ENCODE data around the gene MYLK4. TPM values are rescaled to one million over a fixed set of nuclear protein-coding genes. Genes with fewer than 3 reads are reported as not detected.

Gene MYLK4
- polyA plus RNA-seq, 1 donor from 2014 or later: 1.3 TPM

DNA sequence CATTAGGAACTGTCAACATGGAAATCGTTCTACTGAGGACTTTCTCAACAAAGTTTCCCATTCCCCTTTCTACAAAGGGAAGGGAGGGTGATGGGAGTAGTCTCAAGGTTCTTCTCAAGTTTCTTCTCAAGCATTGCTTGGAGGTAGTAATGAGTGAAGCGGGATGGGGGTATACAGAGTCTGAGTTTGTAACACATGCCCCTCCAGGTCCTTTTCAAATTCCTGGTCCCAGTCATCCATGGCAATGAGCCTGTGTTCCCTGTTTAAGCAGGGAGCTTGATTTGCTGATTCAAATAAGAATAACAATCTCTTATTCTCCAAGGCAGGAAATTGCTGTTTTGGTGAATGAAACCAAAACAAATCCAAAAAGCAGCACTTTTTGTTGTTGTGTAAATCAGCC is 45.5 kb downstream of the MYLK4 start:
- Histone ChIP-seq H2AFZ (ENCODE audit: low read depth, low read length) (no peak overlapping the region), H3K79me2 (replicated peaks; ENCODE audit: insufficient read depth, low read length) (no peaks in the 10 kb centered on the region), H3K27me3 (ENCODE audit: insufficient read depth, low read depth, low read length) (no peaks in the 10 kb centered on the region), H4K20me1 (ENCODE audit: insufficient read depth) (no peaks in the 10 kb centered on the region), H3K9me2 (ENCODE audit: insufficient read depth, low read length) (no peaks in the 10 kb centered on the region), H3F3A (ENCODE audit: insufficient read depth, low read length, poor library complexity, severe bottlenecking) (no peaks in the 10 kb centered on the region), H3K9ac (ENCODE audit: low read length) (no peak overlapping the region), H3K4me3 (ENCODE audit: low read length) (no peak overlapping the region), H3K9me3 (ENCODE audit: low read length) (no peaks in the 10 kb centered on the region), H3K36me3 (ENCODE audit: insufficient read depth, low read length) (no peaks in the 10 kb centered on the region), H3K4me2 (ENCODE audit: low read length) (no peak overlapping the region), H3K27ac (ENCODE audit: low read length) (no peak overlapping the region)
- TF ChIP-seq, protein P1, sequence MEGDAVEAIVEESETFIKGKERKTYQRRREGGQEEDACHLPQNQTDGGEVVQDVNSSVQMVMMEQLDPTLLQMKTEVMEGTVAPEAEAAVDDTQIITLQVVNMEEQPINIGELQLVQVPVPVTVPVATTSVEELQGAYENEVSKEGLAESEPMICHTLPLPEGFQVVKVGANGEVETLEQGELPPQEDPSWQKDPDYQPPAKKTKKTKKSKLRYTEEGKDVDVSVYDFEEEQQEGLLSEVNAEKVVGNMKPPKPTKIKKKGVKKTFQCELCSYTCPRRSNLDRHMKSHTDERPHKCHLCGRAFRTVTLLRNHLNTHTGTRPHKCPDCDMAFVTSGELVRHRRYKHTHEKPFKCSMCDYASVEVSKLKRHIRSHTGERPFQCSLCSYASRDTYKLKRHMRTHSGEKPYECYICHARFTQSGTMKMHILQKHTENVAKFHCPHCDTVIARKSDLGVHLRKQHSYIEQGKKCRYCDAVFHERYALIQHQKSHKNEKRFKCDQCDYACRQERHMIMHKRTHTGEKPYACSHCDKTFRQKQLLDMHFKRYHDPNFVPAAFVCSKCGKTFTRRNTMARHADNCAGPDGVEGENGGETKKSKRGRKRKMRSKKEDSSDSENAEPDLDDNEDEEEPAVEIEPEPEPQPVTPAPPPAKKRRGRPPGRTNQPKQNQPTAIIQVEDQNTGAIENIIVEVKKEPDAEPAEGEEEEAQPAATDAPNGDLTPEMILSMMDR (IDR thresholded peaks at IDR 0.05; ENCODE audit: poor library complexity, severe bottlenecking): no peak
- TF ChIP-seq TAF1 (IDR thresholded peaks at IDR 0.05; ENCODE audit: low read depth) (no peak), POLR2AphosphoS5 (IDR thresholded peaks at IDR 0.05) (no peak), MXI1 (conservative IDR thresholded peaks at IDR 0.05; ENCODE audit: poor library complexity, severe bottlenecking) (no peak), EZH2 (IDR thresholded peaks at IDR 0.05; ENCODE audit: borderline replicate concordance, insufficient read depth, low read length, poor library complexity, severe bottlenecking) (no peak), RAD21 (conservative IDR thresholded peaks at IDR 0.05) (no peak), EP300 (conservative IDR thresholded peaks at IDR 0.05; ENCODE audit: poor library complexity, severe bottlenecking) (no peak), SMC3 (conservative IDR thresholded peaks at IDR 0.05; ENCODE audit: poor library complexity) (no peak)
- TF ChIP-seq, protein P2, sequence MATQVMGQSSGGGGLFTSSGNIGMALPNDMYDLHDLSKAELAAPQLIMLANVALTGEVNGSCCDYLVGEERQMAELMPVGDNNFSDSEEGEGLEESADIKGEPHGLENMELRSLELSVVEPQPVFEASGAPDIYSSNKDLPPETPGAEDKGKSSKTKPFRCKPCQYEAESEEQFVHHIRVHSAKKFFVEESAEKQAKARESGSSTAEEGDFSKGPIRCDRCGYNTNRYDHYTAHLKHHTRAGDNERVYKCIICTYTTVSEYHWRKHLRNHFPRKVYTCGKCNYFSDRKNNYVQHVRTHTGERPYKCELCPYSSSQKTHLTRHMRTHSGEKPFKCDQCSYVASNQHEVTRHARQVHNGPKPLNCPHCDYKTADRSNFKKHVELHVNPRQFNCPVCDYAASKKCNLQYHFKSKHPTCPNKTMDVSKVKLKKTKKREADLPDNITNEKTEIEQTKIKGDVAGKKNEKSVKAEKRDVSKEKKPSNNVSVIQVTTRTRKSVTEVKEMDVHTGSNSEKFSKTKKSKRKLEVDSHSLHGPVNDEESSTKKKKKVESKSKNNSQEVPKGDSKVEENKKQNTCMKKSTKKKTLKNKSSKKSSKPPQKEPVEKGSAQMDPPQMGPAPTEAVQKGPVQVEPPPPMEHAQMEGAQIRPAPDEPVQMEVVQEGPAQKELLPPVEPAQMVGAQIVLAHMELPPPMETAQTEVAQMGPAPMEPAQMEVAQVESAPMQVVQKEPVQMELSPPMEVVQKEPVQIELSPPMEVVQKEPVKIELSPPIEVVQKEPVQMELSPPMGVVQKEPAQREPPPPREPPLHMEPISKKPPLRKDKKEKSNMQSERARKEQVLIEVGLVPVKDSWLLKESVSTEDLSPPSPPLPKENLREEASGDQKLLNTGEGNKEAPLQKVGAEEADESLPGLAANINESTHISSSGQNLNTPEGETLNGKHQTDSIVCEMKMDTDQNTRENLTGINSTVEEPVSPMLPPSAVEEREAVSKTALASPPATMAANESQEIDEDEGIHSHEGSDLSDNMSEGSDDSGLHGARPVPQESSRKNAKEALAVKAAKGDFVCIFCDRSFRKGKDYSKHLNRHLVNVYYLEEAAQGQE (IDR thresholded peaks at IDR 0.05; ENCODE audit: borderline replicate concordance): no peak

DNA sequence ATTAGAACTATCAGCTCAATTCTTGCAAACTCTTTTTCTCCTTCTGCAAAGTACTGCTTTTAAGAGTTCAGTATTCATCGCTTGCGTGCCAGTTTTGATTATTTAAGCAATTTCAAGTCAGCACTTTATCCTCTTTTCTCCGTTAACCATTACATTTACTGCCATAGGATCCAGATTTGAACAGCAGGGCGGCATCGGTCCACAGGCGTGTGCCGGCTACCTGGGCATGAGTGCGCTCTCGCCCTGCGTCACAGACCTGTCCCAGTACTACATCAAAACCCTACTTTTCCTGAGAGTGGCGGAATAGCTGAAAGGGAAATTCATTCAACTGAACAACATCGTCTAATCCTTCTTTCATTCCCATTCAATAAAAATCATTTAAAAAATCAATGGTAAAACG is 53.4 kb downstream of the MYLK4 start:
- Histone ChIP-seq H3K4me3 (ENCODE audit: low read length) (no peak overlapping the region), H3K79me2 (replicated peaks; ENCODE audit: insufficient read depth, low read length) (no peaks in the 10 kb centered on the region), H3K27ac (ENCODE audit: low read length) (no peak overlapping the region), H3F3A (ENCODE audit: insufficient read depth, low read length, poor library complexity, severe bottlenecking) (no peaks in the 10 kb centered on the region), H3K27me3 (ENCODE audit: insufficient read depth, low read depth, low read length) (no peaks in the 10 kb centered on the region), H2AFZ (ENCODE audit: low read depth, low read length) (no peak overlapping the region), H3K4me2 (ENCODE audit: low read length) (no peak overlapping the region), H3K9me3 (ENCODE audit: low read length) (no peaks in the 10 kb centered on the region), H4K20me1 (ENCODE audit: insufficient read depth) (no peaks in the 10 kb centered on the region), H3K36me3 (ENCODE audit: insufficient read depth, low read length) (no peaks in the 10 kb centered on the region), H3K9ac (ENCODE audit: low read length) (no peak overlapping the region), H3K9me2 (ENCODE audit: insufficient read depth, low read length) (no peaks in the 10 kb centered on the region)
- TF ChIP-seq, protein P1 (IDR thresholded peaks at IDR 0.05; ENCODE audit: poor library complexity, severe bottlenecking): no peak
- TF ChIP-seq, protein P2 (IDR thresholded peaks at IDR 0.05; ENCODE audit: borderline replicate concordance): no peak
- TF ChIP-seq SMC3 (conservative IDR thresholded peaks at IDR 0.05; ENCODE audit: poor library complexity) (no peak), RAD21 (conservative IDR thresholded peaks at IDR 0.05) (no peak), EP300 (conservative IDR thresholded peaks at IDR 0.05; ENCODE audit: poor library complexity, severe bottlenecking) (no peak), POLR2AphosphoS5 (IDR thresholded peaks at IDR 0.05) (no peak), EZH2 (IDR thresholded peaks at IDR 0.05; ENCODE audit: borderline replicate concordance, insufficient read depth, low read length, poor library complexity, severe bottlenecking) (no peak), MXI1 (conservative IDR thresholded peaks at IDR 0.05; ENCODE audit: poor library complexity, severe bottlenecking) (no peak), TAF1 (IDR thresholded peaks at IDR 0.05; ENCODE audit: low read depth) (no peak)
